SU-DHL-6 (cell line): Measurements from ENCODE around the gene BAX.

ENCODE experiments used
- H2AFZ ChIP-seq: fragments of 200-600 bp; sonication (generic); 2 replicates; pipeline ENCODE4 v1.6.1; 2014; ENCODE audit warnings: low read depth, mild to moderate bottlenecking, moderate library complexity, mixed read lengths, antibody characterized with exemption, low read length; ENCODE audit not compliant: severe bottlenecking
- H3F3A ChIP-seq: fragments of 200-600 bp; shearing (Covaris generic); 2 replicates; pipeline ENCODE4 v1.6.0; 2016; ENCODE audit warnings: antibody characterized with exemption, mild to moderate bottlenecking; ENCODE audit not compliant: insufficient read depth
- H3K27ac ChIP-seq: fragments of 200-600 bp; sonication (generic); 2 replicates; pipeline ENCODE4 v1.5.1; 2016; ENCODE audit warnings: low read depth, mild to moderate bottlenecking, low read length, moderate library complexity, mixed read lengths
- H3K27me3 ChIP-seq: fragments of 200-600 bp; sonication (generic), shearing (Covaris generic); 2 replicates; pipeline ENCODE4 v1.6.0; 2014; ENCODE audit warnings: mild to moderate bottlenecking, low read length
- H3K36me3 ChIP-seq: fragments of 200-600 bp; sonication (generic); 2 replicates; pipeline ENCODE4 v1.6.1; 2014; ENCODE audit warnings: mild to moderate bottlenecking, low read length, mixed read lengths
- H3K4me2 ChIP-seq: fragments of 300-600, 200-600 bp; shearing (Covaris generic), sonication (generic); 2 replicates; pipeline ENCODE4 v1.6.0; 2014; ENCODE audit warnings: low read length, low read depth, mild to moderate bottlenecking; ENCODE audit not compliant: poor library complexity, severe bottlenecking
- H3K4me3 ChIP-seq: fragments of 200-600 bp; sonication (generic); 2 replicates; pipeline ENCODE4 v1.5.1; 2014; ENCODE audit warnings: antibody characterized with exemption, low read length, mild to moderate bottlenecking, mixed read lengths; ENCODE audit not compliant: insufficient read depth, poor library complexity, severe bottlenecking
- H3K79me2 ChIP-seq: fragments of 200-600 bp; sonication (generic); 2 replicates; pipeline ENCODE4 v1.6.1; 2014; ENCODE audit warnings: mild to moderate bottlenecking, low read length, moderate library complexity; ENCODE audit not compliant: insufficient read depth
- H3K9ac ChIP-seq: fragments of 200-600 bp; sonication (generic); 2 replicates; pipeline ENCODE4 v1.7.0; 2014; ENCODE audit warnings: mild to moderate bottlenecking, low read length
- H3K9me2 ChIP-seq: fragments of 200-600 bp; sonication (generic); replicated peaks from 2 replicates; pipeline ENCODE4 v1.6.1; 2014; ENCODE audit warnings: low read length; ENCODE audit not compliant: insufficient read depth
- H3K9me3 ChIP-seq: fragments of 200-600 bp; sonication (generic); 2 replicates; pipeline ENCODE4 v1.6.1; 2014; ENCODE audit warnings: low read length, mixed read lengths; ENCODE audit not compliant: insufficient read depth
- H4K20me1 ChIP-seq: fragments of 200-600 bp; sonication (generic); 2 replicates; pipeline ENCODE4 v1.6.1; 2014; ENCODE audit warnings: low read depth, mild to moderate bottlenecking, antibody characterized with exemption, low read length, moderate library complexity, mixed read lengths
- CTCF ChIP-seq: fragments of 200-600 bp; sonication (generic); IDR thresholded peaks from one replicate; pipeline ENCODE4 v1.5.1; 2017; ENCODE audit warnings: antibody characterized with exemption, mild to moderate bottlenecking, low read length, moderate library complexity; ENCODE audit not compliant: insufficient read depth, poor library complexity, severe bottlenecking
- EZH2phosphoT487 ChIP-seq: fragments of 200-600 bp; sonication (generic), shearing (Covaris generic); conservative IDR thresholded peaks from 2 replicates; pipeline ENCODE4 v1.6.1; 2018; ENCODE audit warnings: mild to moderate bottlenecking, antibody characterized with exemption, low read length, moderate library complexity, mixed read lengths

The BAX gene

DNA sequence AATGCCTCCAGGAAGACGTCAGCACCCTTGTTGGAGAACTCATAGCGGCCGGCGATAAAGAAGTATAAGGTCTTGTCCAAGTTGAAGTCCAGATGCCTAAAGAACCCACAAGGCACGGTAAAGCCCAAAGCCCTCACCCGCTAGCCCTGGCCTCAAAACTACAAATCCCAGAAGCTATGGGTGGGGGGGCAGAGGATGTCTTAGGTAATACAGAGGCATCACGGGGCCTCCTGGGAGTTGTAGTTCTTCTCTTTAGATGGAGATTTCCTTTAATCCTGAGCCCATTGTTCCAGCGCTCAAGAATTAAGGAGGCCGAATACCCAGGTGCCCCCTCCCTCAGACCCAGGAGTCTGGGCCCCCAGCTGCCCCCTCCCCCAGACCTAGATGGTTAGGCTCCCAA is 27.6 kb downstream of the BAX start:
- Histone ChIP-seq H3K9ac (no peak overlapping the region), H3K4me3 (no peak overlapping the region), H3K36me3 (no peaks in the 10 kb centered on the region), H4K20me1 (no peaks in the 10 kb centered on the region), H3K79me2 (no peaks in the 10 kb centered on the region), H3K9me2 (no peaks in the 10 kb centered on the region), H3K27me3 (no peaks in the 10 kb centered on the region), H3K27ac (no peak overlapping the region), H3K9me3 (no peaks in the 10 kb centered on the region), H3K4me2 (no peak overlapping the region), H3F3A (no peaks in the 10 kb centered on the region), H2AFZ (no peak overlapping the region)
- TF ChIP-seq CTCF: no peak
- TF ChIP-seq EZH2phosphoT487: no peak

DNA sequence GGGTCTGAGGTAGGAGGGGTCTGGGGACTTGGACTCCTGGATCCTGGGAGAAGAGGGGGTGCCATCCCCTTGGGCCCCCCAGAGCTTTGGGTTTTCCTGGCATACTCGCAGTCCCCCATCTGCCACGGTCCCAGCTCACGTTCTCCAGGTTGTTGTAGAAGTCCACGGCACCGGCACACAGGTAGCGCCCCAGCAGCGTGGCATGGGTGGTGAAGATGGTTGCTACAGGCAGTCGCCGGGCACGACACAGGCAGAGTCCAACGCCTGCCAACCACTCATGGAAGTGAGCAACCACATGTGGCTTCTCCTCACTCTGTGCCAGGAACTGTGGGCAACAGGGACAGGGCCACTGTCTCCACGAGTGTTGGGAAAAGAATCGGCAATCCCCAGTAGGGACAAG is 31.0 kb downstream of the BAX start:
- Histone ChIP-seq H3K79me2 (no peaks in the 10 kb centered on the region), H4K20me1 (no peaks in the 10 kb centered on the region), H3K4me2 (no peak overlapping the region), H3K27ac (no peak overlapping the region), H2AFZ (no peak overlapping the region), H3K9ac (no peak overlapping the region), H3K4me3 (no peak overlapping the region), H3F3A (no peaks in the 10 kb centered on the region), H3K9me2 (no peaks in the 10 kb centered on the region), H3K36me3 (no peaks in the 10 kb centered on the region), H3K9me3 (no peaks in the 10 kb centered on the region), H3K27me3 (no peaks in the 10 kb centered on the region)
- TF ChIP-seq EZH2phosphoT487 (no peak), CTCF (no peak)

DNA sequence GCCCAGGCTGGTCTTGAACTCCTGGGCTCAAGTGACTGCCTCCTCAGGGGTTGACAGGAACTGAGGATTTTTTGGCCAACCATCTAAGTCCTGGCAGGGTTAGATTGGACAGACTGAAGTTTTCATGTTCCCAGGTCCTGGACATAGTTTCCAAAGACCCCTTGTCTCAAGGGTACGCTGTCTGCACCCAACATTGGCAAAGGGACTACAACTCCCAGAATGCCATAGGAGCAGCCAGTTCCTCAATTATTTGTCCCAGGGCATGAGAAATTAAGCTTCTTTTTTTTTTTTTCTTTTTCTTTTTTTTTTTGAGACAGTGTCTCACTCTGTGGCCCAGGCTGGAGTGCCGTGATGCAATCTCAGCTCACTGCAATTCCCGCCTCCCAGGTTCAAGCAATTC is 31.5 kb downstream of the BAX start:
- Histone ChIP-seq H3K9ac (no peak overlapping the region), H3K36me3 (no peaks in the 10 kb centered on the region), H3F3A (no peaks in the 10 kb centered on the region), H3K79me2 (no peaks in the 10 kb centered on the region), H3K27ac (no peak overlapping the region), H2AFZ (no peak overlapping the region), H3K4me2 (no peak overlapping the region), H3K9me3 (no peaks in the 10 kb centered on the region), H4K20me1 (no peaks in the 10 kb centered on the region), H3K4me3 (no peak overlapping the region), H3K27me3 (no peaks in the 10 kb centered on the region), H3K9me2 (no peaks in the 10 kb centered on the region)
- no peak for TF ChIP-seq CTCF
- no peak for TF ChIP-seq EZH2phosphoT487

DNA sequence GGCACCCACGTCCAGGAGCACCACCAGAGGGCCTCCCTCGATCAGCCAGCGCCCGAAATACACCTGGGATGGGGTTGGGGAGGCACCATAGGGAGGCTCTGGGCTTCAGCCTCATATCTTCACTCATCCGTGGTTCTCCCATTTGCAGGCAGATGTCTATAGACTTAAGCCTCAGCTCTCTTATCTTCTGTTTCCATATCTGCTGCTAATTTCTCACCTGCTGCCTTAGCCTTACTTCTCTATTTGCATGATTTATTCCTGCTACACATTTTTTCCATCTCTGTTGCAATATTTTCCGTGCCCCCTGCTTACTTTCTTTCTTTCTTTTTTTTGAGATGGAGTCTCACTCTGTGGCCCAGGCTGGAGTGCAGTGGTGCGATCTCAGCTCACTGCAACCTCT is 32.6 kb downstream of the BAX start:
- Histone ChIP-seq H2AFZ (no peak overlapping the region), H3K79me2 (peaks cover 7% of the 10 kb centered on the region), H3K27ac (no peak overlapping the region), H3K27me3 (no peaks in the 10 kb centered on the region), H4K20me1 (no peaks in the 10 kb centered on the region), H3K9me2 (no peaks in the 10 kb centered on the region), H3K36me3 (no peaks in the 10 kb centered on the region), H3K4me3 (no peak overlapping the region), H3K9me3 (no peaks in the 10 kb centered on the region), H3K9ac (no peak overlapping the region), H3F3A (no peaks in the 10 kb centered on the region), H3K4me2 (no peak overlapping the region)
- TF ChIP-seq EZH2phosphoT487 (no peak), CTCF (no peak)
